GM21528 (cell line): ENCODE measurements around the gene SMCHD1.
"Not testable (repeated sequence)": the region's sequence is repeated elsewhere in the genome, so short reads cannot be mapped to it uniquely, and the experiment has no call there.

ENCODE experiments used
- ATAC-seq: cut with Tn5 transposase; IDR thresholded peaks from one replicate; pipeline ENCODE4 v1.9.1; 2021; ENCODE audit warnings: mild to moderate bottlenecking, moderate library complexity; ENCODE audit not compliant: unreplicated experiment, low FRiP score

SMCHD1 gene

GRCh38 chr18:2656981-2657512 lies 1.5 kb downstream of the SMCHD1 start:
- no peak for ATAC-seq

GRCh38 chr18:2657788-2658458 lies 2.4 kb downstream of the SMCHD1 start:
- ATAC-seq = no peak

- not testable (repeated sequence) for ATAC-seq
Observed at GRCh38 chr18:2660849-2661248, 5.3 kb downstream of the SMCHD1 start.

- not testable (repeated sequence) for ATAC-seq
Observed at GRCh38 chr18:2662288-2662687, 6.8 kb downstream of the SMCHD1 start.

GRCh38 chr18:2662990-2663389 lies 7.5 kb downstream of the SMCHD1 start:
- no peak for ATAC-seq

- ATAC-seq = no peak
Observed at GRCh38 chr18:2672410-2672809, 16.9 kb downstream of the SMCHD1 start.

- no peak for ATAC-seq
Observed at GRCh38 chr18:2672872-2673271, 17.3 kb downstream of the SMCHD1 start.

- not testable (repeated sequence) for ATAC-seq
Observed at GRCh38 chr18:2678933-2679332, 23.4 kb downstream of the SMCHD1 start.

GRCh38 chr18:2680216-2680792 lies 24.8 kb downstream of the SMCHD1 start:
- no peak for ATAC-seq

- ATAC-seq = no peak
Observed at GRCh38 chr18:2681993-2682603, 26.6 kb downstream of the SMCHD1 start.

GRCh38 chr18:2683055-2683454 lies 27.5 kb downstream of the SMCHD1 start:
- ATAC-seq = no peak

- ATAC-seq = no peak
Observed at GRCh38 chr18:2686349-2686968, 30.9 kb downstream of the SMCHD1 start.

GRCh38 chr18:2687390-2688001 lies 32.0 kb downstream of the SMCHD1 start:
- peak; percentile 81 for ATAC-seq

- ATAC-seq = no peak
Observed at GRCh38 chr18:2692508-2692907, 37.0 kb downstream of the SMCHD1 start.

GRCh38 chr18:2697184-2697583 lies 41.7 kb downstream of the SMCHD1 start:
- no peak for ATAC-seq

- ATAC-seq = no peak
Observed at GRCh38 chr18:2699001-2699400, 43.5 kb downstream of the SMCHD1 start.

- no peak for ATAC-seq
Observed at GRCh38 chr18:2704541-2704940, 49.0 kb downstream of the SMCHD1 start.

GRCh38 chr18:2706903-2707302 lies 51.4 kb downstream of the SMCHD1 start:
- no peak for ATAC-seq

- no peak for ATAC-seq
Observed at GRCh38 chr18:2707551-2708168, 52.1 kb downstream of the SMCHD1 start.

- ATAC-seq = no peak
Observed at GRCh38 chr18:2709316-2709715, 53.8 kb downstream of the SMCHD1 start.
